Osteocyte (in vitro differentiated cells): Measurements from ENCODE around the gene ACOT9. TPM values are rescaled to one million over a fixed set of nuclear protein-coding genes. Genes with fewer than 3 reads are reported as not detected.
"Not testable (repeated sequence)": the region's sequence is repeated elsewhere in the genome, so short reads cannot be mapped to it uniquely, and the experiment has no call there.

ENCODE experiments used
- DNase-seq: peaks from one replicate; pipeline ENCODE4 v3.0.0; 2021; ENCODE audit warnings: mixed read lengths; ENCODE audit not compliant: unreplicated experiment; ENCODE audit errors: extremely low spot score
- H3K27ac Mint-ChIP-seq: one replicate; pipeline ENCODE4 v1.8.0; 2021; ENCODE audit warnings: mild to moderate bottlenecking, mixed read lengths; ENCODE audit not compliant: unreplicated experiment
- H3K27me3 Mint-ChIP-seq: one replicate; pipeline ENCODE4 v1.8.0; 2021; ENCODE audit warnings: mixed read lengths; ENCODE audit not compliant: unreplicated experiment
- H3K36me3 Mint-ChIP-seq: one replicate; pipeline ENCODE4 v1.8.0; 2021; ENCODE audit warnings: mixed read lengths; ENCODE audit not compliant: unreplicated experiment
- H3K4me1 Mint-ChIP-seq: one replicate; pipeline ENCODE4 v1.8.0; 2021; ENCODE audit warnings: mixed read lengths; ENCODE audit not compliant: unreplicated experiment
- H3K4me3 Mint-ChIP-seq: one replicate; pipeline ENCODE4 v1.8.0; 2021; ENCODE audit warnings: mild to moderate bottlenecking, moderate library complexity, mixed read lengths; ENCODE audit not compliant: unreplicated experiment
- H3K9me3 Mint-ChIP-seq: one replicate; pipeline ENCODE4 v1.8.0; 2021; ENCODE audit warnings: mixed read lengths; ENCODE audit not compliant: unreplicated experiment
- total RNA-seq: library from RNA; stranded (reverse); gene quantifications from 2 replicates; pipeline ENCODE4 v1.2.1, GENCODE V29; 2021
- TF ChIP-seq, protein P1 (sequence below): fragments of 200-600 bp; sonication (generic); IDR thresholded peaks from 2 replicates; pipeline ENCODE4 v1.5.0; 2021; ENCODE audit warnings: antibody characterized with exemption, mild to moderate bottlenecking, moderate library complexity

ACOT9 gene
- total RNA-seq, 1 donor from 2014 or later = 53.8 TPM

DNA sequence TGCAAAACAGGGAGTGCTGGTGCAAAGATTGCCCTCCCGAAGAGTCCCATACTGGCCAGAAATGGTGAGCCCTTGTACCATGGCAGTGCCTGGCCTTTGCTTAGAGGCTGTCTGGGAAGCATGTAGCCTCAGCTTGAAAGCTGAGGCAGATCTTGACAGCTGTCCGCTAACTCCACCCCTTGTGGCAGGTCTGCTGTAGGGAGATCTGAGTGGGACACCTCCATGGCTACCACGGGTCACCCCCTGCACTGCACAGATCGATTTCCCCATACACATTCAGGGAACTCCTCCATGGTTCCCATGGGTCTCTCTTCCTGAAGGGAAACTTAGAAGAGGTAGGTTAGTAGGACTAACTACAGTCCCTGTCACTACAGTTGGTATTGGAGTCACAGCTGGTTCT lies 6.1 kb upstream of the ACOT9 start:
- TF ChIP-seq, protein P1, sequence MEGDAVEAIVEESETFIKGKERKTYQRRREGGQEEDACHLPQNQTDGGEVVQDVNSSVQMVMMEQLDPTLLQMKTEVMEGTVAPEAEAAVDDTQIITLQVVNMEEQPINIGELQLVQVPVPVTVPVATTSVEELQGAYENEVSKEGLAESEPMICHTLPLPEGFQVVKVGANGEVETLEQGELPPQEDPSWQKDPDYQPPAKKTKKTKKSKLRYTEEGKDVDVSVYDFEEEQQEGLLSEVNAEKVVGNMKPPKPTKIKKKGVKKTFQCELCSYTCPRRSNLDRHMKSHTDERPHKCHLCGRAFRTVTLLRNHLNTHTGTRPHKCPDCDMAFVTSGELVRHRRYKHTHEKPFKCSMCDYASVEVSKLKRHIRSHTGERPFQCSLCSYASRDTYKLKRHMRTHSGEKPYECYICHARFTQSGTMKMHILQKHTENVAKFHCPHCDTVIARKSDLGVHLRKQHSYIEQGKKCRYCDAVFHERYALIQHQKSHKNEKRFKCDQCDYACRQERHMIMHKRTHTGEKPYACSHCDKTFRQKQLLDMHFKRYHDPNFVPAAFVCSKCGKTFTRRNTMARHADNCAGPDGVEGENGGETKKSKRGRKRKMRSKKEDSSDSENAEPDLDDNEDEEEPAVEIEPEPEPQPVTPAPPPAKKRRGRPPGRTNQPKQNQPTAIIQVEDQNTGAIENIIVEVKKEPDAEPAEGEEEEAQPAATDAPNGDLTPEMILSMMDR = no peak
- H3K9me3 Mint-ChIP-seq = no peaks in the 10 kb centered on the region
- no peak overlapping the region for H3K27ac Mint-ChIP-seq
- no peak overlapping the region for H3K4me3 Mint-ChIP-seq
- no peak for DNase-seq
- no peaks in the 10 kb centered on the region for H3K36me3 Mint-ChIP-seq
- no peaks in the 10 kb centered on the region for H3K27me3 Mint-ChIP-seq
- H3K4me1 Mint-ChIP-seq = peaks cover 13% of the 10 kb centered on the region

DNA sequence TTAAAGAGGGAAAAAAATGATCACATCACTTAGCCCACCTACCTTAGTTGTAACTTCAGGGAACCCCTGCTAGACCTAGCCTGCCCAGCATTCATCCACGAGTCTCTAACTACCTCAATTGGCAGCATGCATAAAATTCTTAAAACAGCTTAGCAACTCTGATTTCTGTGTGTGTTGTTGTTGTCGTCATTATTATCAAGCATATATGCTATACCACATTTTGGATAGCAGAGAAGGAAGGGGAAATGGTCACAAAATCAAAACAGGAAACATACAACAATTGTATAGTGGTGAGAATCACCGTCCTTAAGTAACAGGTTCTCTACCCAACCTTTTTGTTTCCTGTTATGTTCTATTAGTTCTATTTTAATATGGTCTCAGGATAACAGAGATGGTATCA lies 2.7 kb upstream of the ACOT9 start:
- Mint-ChIP-seq H3K4me1 (peaks cover 16% of the 10 kb centered on the region), H3K36me3 (no peaks in the 10 kb centered on the region), H3K27ac (no peak overlapping the region), H3K4me3 (no peak overlapping the region), H3K27me3 (no peaks in the 10 kb centered on the region), H3K9me3 (no peaks in the 10 kb centered on the region)
- DNase-seq = no peak
- TF ChIP-seq, protein P1 = no peak

DNA sequence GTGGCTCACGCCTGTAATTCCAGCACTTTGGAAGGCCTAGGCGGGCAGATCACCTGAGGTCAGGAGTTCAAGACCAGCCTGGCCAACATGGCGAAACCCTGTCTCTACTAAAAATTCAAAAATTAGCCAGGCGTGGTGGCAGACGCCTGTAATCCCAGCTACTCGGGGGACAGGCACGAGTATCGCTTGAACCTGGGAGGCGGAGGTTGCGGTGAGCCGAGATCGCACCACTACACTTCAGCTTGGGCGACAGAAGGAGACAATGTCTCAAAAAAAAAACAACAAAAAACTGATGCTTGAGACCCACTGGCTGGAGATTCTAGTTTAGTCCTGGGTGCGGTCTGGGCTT lies 521 bp upstream of the ACOT9 start:
- not testable (repeated sequence) for H3K27me3 Mint-ChIP-seq

DNA sequence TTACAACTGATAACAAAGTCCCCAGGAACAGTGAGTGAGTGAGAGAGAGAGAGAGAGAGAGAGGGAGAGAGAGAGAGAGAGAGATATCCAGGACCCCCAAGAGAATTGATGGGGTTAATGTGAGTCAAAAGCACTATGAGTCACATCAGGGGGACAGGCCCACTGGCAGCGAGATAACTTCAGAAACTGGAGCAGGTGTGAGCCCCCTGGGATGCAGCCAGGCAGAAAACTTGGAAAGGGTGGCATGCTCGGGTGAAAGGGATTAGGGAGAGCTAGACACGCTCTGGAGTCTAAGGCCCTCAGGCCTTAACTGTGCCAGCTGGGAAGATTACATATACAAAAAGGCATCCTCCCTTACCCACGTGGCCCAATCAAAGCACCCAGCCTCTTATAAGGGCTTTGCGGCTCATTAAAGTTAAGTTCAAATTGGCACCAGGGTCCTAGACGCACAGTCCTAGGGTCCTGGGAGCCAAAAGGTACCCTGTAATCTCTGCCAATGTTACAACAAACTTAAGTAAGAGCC lies 841 bp downstream of the ACOT9 start:
- H3K36me3 Mint-ChIP-seq = no peaks in the 10 kb centered on the region
- H3K4me1 Mint-ChIP-seq = peaks cover 30% of the 10 kb centered on the region
- TF ChIP-seq, protein P1 = no peak
- DNase-seq = peak; percentile 87
- peak overlapping the region; percentile 86 for H3K4me3 Mint-ChIP-seq
- no peaks in the 10 kb centered on the region for H3K9me3 Mint-ChIP-seq
- no peaks in the 10 kb centered on the region for H3K27me3 Mint-ChIP-seq
- peak overlapping the region; percentile 97 for H3K27ac Mint-ChIP-seq

More for the DNA sequence above, 521 bp upstream of the ACOT9 start:
- H3K36me3 Mint-ChIP-seq, H3K9me3 Mint-ChIP-seq, DNase-seq: not testable (repeated sequence)
- Mint-ChIP-seq H3K4me3 (peak overlapping the region; percentile 86), H3K4me1 (peaks cover 24% of the 10 kb centered on the region), H3K27ac (peak overlapping the region; percentile 97)

DNA sequence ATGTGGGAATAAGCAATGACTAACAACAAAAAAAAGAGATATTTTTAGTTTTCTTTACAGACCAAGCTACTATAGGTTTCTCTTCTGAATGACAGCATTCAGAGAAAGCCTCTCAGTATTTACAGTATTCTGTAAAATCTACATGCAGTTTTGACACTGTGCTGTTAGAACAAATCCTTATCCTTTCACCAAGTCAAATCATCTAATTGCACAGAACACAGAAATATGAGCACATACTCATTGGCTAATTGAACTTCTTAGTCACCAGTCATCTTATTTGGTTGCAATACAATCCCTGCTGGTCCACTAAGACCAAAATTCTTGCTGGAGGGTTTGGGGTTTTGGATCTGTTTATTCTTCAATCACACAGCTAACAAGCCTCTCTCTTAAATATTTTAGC lies 5.7 kb downstream of the ACOT9 start:
- H3K4me1 Mint-ChIP-seq = peaks cover 30% of the 10 kb centered on the region
- DNase-seq = no peak

More for the DNA sequence above, 5.7 kb downstream of the ACOT9 start:
- Mint-ChIP-seq H3K9me3 (no peaks in the 10 kb centered on the region), H3K27me3 (no peaks in the 10 kb centered on the region), H3K4me3 (no peak overlapping the region), H3K27ac (no peak overlapping the region), H3K36me3 (peaks cover 4% of the 10 kb centered on the region)
- TF ChIP-seq, protein P1 = no peak
